HAP-1 (cell line): ENCODE results near the gene MEPCE.
"Not testable (repeated sequence)": the region's sequence is repeated elsewhere in the genome, so short reads cannot be mapped to it uniquely, and the experiment has no call there.

Experiments used
- DNase-seq, 2 experiments: peaks; one replicate each; pipeline ENCODE4 v3.0.0-alpha.2; 2016 to 2020; ENCODE audit warnings: low spot score in 2 of 2
- H3K27me3 ChIP-seq: fragments of 250-450 bp; sonication (Bioruptor Pico); 2 replicates; pipeline ENCODE4 v1.5.1; 2020; ENCODE audit warnings: low read depth, mild to moderate bottlenecking, moderate library complexity
- H3K36me3 ChIP-seq: fragments of 250-450 bp; sonication (Bioruptor Pico); replicated peaks from 2 replicates; pipeline ENCODE4 v1.5.1; 2020; ENCODE audit warnings: mild to moderate bottlenecking
- H3K4me1 ChIP-seq: fragments of 250-450 bp; sonication (Bioruptor Pico); 2 replicates; pipeline ENCODE4 v1.5.1; 2020; ENCODE audit warnings: mild to moderate bottlenecking
- H3K4me3 ChIP-seq: fragments of 250-450 bp; sonication (Bioruptor Pico); 2 replicates; pipeline ENCODE4 v1.5.1; 2020; ENCODE audit warnings: mild to moderate bottlenecking, moderate library complexity
- H3K9me3 ChIP-seq: fragments of 250-450 bp; sonication (Bioruptor Pico); 2 replicates; pipeline ENCODE4 v1.5.1; 2020; ENCODE audit warnings: mild to moderate bottlenecking, moderate library complexity
- in situ Hi-C: fragments of 300-500 bp; cut with MboI; formaldehyde crosslinking; loops from 3 replicates; pipeline ENCODE4 v1.14.3; 2020; ENCODE audit warnings: low sequenced_read_pairs, inconsistent platforms, mixed read lengths

MEPCE gene

DNA sequence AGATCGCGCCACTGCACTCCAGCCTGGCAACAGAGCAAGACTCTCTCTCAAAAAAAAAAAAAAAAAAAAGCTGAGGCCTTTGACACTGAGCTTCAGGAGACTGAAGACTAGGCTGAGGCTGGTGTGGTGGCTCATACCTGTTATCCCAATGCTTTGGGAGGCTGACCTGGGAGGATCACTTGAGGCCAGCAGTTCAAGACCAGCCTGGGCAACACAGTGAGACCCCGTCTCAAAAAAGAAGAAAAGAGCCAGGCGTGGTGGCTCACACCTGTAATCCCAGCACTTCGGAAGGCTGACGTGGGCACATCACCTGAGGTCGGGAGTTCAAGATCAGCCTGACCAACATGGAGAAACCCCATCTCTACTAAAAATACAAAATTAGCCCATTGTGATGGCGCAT, 17.7 kb downstream of the MEPCE start:
- H3K4me3 ChIP-seq, H3K9me3 ChIP-seq, in situ Hi-C loops, H3K27me3 ChIP-seq, H3K4me1 ChIP-seq, H3K36me3 ChIP-seq, DNase-seq: not testable (repeated sequence)

DNA sequence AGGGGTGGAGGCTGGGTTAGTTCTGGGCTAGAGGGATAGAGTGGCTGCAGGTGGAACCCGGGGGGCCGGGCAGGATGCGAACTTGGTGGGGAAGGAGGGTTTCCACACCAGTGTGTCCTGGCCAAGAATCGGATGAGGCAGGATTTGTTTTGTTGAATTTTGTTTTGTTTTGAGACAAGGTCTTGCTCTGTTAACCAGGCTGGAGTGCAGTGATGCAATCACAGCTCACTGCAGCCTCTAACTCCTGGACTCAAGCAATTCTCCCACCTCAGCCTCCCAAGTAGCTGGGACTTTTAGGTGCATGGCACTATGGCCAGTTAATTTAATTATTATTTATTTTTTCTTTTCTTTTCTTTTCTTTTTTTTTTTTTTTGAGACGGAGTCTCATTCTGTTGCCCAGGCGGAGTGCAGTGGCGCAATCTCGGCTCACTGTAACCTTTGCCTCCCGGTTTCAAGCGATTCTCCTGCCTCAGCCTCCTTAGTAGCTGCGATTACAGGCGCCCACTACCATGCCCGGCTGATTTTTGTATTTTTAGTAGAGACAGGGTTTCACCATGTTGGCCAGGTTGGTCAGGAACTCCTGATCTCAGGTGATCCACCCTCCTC, 19.7 kb downstream of the MEPCE start:
- H3K36me3 ChIP-seq = no peaks in the 10 kb centered on the region
- H3K9me3 ChIP-seq = no peaks in the 10 kb centered on the region
- DNase-seq = no peak
- in situ Hi-C loops = no loop called here
- H3K27me3 ChIP-seq = no peaks in the 10 kb centered on the region
- H3K4me1 ChIP-seq = peaks cover 5% of the 10 kb centered on the region; the same call in 1 of the 2 replicates
- no peak overlapping the region for H3K4me3 ChIP-seq

DNA sequence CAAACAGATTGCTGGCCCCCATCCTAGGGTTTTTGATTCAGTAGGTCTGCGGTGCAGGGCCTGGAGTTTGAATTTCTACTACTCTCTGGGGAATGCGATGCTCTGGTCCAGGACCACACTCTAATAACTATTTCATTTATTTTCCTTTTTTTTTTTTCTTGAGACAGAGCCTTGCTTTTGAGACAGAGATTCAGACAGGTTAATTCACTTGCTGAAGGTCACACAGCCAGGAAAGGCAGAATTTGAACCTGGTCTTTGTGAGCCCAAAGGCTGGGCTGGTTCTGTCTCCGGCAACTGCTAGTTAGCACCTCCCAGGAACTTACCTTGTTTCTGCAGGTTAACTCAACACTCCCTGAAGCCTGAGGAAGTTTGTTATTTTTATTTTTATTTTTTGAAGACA, 22.9 kb downstream of the MEPCE start:
- Histone ChIP-seq H3K4me3 (no peak overlapping the region), H3K27me3 (no peaks in the 10 kb centered on the region), H3K4me1 (peaks cover 5% of the 10 kb centered on the region; the same call in 1 of the 2 replicates), H3K9me3 (no peaks in the 10 kb centered on the region), H3K36me3 (no peaks in the 10 kb centered on the region)
- in situ Hi-C loops = no loop called here
- no peak for DNase-seq

DNA sequence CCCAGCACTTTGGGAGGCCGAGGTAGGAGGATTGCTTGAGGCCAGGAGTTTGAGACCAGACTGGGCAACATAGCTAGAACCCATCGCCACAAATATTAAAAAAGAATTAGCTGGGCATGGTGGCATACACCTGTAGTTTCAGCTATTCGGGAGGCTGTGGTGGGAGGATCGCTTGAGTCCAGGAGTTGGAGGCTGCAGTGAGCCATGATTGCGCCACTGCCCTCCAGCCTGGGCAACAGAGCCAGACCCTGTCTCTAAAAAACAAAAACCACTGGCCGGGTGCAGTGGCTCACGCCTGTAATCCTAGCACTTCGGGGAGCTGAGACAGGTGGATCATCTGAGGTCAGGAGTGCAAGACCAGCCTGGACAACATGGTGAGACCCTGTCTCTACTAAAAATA, 24.2 kb downstream of the MEPCE start:
- H3K27me3 ChIP-seq, DNase-seq, H3K36me3 ChIP-seq, H3K4me3 ChIP-seq, H3K4me1 ChIP-seq, in situ Hi-C loops, H3K9me3 ChIP-seq: not testable (repeated sequence)

DNA sequence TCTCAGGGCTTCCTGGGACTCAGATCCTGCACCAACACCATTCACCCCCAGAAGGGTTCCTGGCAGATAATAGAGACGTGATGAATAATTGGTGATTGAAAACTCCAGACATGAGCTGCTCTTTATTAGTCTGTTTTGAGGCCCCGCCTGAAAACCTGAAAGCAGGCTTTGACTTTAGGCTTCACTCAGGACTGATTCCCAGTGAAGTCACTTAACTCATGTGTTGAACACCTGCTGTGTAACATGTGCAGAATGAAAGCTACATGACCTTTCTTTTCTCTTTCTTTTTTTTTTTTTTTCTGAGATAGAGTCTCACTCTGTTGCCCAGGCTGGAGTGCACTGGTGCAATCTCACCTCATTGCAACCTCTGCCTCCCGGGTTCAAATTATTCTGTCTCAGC, 25.6 kb downstream of the MEPCE start:
- Histone ChIP-seq H3K4me1 (peaks cover 4% of the 10 kb centered on the region; the same call in 1 of the 2 replicates), H3K4me3 (no peak overlapping the region), H3K27me3 (no peaks in the 10 kb centered on the region), H3K9me3 (no peaks in the 10 kb centered on the region), H3K36me3 (no peaks in the 10 kb centered on the region)
- in situ Hi-C loops = no loop called here
- DNase-seq = no peak

DNA sequence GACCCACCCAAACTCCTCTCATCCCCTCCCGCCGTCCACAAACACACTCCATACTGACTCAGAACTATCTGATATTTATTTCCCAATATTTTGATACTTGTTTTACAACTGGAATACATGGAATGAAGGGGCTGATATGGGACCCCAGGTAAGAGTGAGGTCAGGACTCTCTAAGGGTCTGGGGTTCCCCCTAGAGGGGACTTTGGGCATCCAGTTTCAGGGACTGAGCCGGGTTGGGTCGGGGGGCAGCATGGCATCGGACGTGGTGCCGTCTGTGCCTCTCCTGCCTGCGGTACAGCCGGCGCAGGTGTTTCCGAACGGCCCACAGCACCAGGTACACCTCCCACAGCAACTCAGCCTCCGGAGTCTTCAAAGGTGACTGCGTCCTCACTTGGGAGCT, 26.9 kb downstream of the MEPCE start:
- Histone ChIP-seq H3K36me3 (no peaks in the 10 kb centered on the region), H3K4me3 (no peak overlapping the region), H3K9me3 (no peaks in the 10 kb centered on the region), H3K27me3 (no peaks in the 10 kb centered on the region), H3K4me1 (no peaks in the 10 kb centered on the region)
- no peak for DNase-seq
- in situ Hi-C loops = no loop called here

DNA sequence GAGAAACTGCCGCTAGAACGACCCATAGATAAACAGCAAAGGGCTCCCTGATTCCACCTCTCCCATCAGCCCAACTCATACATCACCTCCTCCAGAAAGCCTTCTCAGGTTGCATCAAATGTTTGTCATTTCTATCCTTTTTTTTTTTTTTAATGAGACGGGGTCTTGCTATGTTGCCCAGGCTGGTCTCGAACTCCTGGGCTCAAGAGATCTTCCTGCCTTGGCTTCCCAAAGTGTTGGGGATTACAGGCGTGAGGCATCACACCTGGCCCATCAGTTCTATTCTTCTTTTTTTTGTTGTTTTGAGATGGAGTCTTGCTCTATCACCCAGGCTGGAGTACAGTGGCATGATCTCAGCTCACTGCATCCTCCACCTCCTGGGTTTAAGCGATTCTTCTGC, 27.4 kb downstream of the MEPCE start:
- in situ Hi-C loops = no loop called here
- H3K27me3 ChIP-seq = no peaks in the 10 kb centered on the region
- no peak for DNase-seq
- no peaks in the 10 kb centered on the region for H3K9me3 ChIP-seq
- no peaks in the 10 kb centered on the region for H3K4me1 ChIP-seq
- no peak overlapping the region for H3K4me3 ChIP-seq
- no peaks in the 10 kb centered on the region for H3K36me3 ChIP-seq

DNA sequence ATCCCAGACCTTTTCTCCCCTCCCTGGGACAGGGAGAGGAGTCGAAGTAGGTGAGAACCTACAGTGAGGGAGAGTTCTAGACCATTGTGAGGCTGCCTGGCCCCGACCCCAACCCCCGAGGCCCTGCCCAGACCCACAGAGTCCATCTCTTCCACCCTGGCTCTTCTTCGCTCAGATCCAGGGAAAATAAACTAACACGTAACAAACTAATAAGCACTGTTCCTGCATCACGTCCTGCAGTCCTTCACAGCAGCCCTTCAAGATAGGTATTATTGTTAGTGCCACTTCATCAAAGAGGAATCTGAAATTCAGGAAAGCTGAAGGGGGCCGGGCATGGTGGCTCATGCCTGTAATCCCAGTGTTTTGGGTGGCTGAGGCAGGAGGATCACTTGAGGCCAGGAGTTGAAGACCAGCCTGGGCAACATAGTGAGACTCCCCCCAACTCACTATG, 34.6 kb downstream of the MEPCE start, which contains the start of gene SPACDR:
SPACDR (minus strand) TSS at position 51 of the 451 bp plus-strand sequence. CDS start 235 bp downstream, outside the sequence.
- in situ Hi-C loops = loop anchor here (10.0 kb wide), 1 partner anchor 101 kb away; no protein-coding TSS in a partner anchor
- no peak for DNase-seq

DNA sequence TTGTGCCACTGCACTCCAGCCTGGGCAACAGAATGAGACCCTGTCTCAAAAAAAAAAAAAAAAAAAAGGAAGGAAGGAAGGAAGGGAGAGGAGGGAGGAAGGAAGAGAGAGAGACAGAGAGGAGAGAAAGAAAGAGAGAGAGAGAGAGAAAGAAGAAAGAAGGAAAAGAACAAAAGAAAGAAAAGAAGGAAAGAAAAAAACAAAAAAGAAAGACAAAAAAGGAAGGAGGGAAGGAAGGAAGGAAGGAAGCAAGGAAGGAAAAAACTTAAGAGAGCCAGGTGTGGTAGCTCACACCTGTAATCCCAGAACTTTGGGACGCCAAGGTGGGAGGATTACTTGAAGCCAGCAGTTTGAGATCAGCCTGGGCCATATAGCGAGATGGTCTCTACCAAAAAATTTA, 35.2 kb downstream of the MEPCE start:
- no peaks in the 10 kb centered on the region for H3K27me3 ChIP-seq
- no peaks in the 10 kb centered on the region for H3K9me3 ChIP-seq
- H3K36me3 ChIP-seq = no peaks in the 10 kb centered on the region
- in situ Hi-C loops = loop anchor here (10.0 kb wide), 1 partner anchor 100 kb away; no protein-coding TSS in a partner anchor
- no peak overlapping the region for H3K4me3 ChIP-seq
- H3K4me1 ChIP-seq = no peaks in the 10 kb centered on the region
- no peak for DNase-seq

More for the DNA sequence above, 34.6 kb downstream of the MEPCE start, which contains the start of gene SPACDR:
- no peaks in the 10 kb centered on the region for H3K9me3 ChIP-seq
- no peak within 1 kb of the TSS for H3K4me3 ChIP-seq
- no peaks in the 10 kb centered on the region for H3K27me3 ChIP-seq
- H3K36me3 ChIP-seq = no peaks in the 10 kb centered on the region
- no peaks in the 10 kb centered on the region for H3K4me1 ChIP-seq

DNA sequence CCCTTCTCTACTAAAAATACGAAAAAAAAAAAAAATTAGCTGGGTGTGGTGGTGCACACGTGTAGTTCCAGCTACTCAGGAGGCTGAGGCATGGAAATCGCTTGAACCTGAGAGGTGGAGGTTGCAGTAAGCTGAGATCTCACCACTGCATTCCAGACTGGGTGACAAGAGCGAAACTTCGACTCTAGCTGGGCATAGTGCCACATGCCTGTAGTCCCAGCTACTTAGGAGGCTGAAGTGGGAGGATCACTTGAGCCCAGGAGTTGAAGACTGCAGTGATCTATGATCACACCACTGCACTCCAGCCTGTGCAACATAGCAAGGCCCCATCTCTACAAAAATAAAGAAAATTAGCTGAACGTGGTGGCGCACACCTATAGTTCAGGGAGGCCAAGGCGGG, 35.7 kb downstream of the MEPCE start:
- no peaks in the 10 kb centered on the region for H3K9me3 ChIP-seq
- in situ Hi-C loops = loop anchor here (10.0 kb wide), 1 partner anchor 100 kb away; no protein-coding TSS in a partner anchor

DNA sequence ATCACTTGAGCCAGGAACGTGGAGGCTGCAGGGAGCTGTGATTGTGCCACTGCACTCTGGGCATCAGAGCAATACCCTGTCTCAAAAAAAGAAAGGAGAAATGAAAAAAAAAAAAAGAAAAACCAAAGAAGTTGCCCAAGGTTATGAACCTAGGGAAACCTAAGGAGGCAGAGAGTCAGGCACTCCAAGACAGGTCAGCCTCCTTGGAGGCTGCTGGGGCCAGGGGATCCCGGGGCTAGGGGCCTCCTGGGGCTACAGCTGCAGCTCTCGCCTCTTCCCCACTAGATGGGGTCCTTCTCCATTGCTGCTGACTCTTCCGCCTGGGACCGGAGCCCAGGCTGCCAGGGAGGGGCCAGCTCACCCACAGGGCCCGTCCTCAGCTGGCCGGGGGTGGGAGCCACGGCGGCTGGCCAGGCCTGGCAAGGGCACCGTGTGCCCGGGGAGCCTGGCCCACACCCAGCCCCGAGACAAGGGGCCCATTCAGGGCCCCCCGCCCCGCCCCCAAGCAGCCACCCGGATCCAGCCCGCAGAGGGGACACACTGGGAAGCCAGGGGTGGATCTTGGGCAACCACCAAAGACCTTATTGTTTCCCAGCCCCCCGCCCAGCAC, 36.2 kb downstream of the MEPCE start:
- H3K9me3 ChIP-seq = no peaks in the 10 kb centered on the region
- DNase-seq = peak; percentile 46 to 57
- H3K27me3 ChIP-seq = no peaks in the 10 kb centered on the region
- no peaks in the 10 kb centered on the region; the same call in 1 of the 2 replicates for H3K36me3 ChIP-seq
- no peaks in the 10 kb centered on the region for H3K4me1 ChIP-seq
- in situ Hi-C loops = loop anchor here (10.0 kb wide), 1 partner anchor 99 kb away; no protein-coding TSS in a partner anchor
- H3K4me3 ChIP-seq = no peak overlapping the region

More for the DNA sequence above, 35.7 kb downstream of the MEPCE start:
- no peak overlapping the region for H3K4me3 ChIP-seq
- H3K4me1 ChIP-seq = no peaks in the 10 kb centered on the region
- no peaks in the 10 kb centered on the region; the same call in 1 of the 2 replicates for H3K36me3 ChIP-seq
- H3K27me3 ChIP-seq = no peaks in the 10 kb centered on the region
- no peak for DNase-seq

DNA sequence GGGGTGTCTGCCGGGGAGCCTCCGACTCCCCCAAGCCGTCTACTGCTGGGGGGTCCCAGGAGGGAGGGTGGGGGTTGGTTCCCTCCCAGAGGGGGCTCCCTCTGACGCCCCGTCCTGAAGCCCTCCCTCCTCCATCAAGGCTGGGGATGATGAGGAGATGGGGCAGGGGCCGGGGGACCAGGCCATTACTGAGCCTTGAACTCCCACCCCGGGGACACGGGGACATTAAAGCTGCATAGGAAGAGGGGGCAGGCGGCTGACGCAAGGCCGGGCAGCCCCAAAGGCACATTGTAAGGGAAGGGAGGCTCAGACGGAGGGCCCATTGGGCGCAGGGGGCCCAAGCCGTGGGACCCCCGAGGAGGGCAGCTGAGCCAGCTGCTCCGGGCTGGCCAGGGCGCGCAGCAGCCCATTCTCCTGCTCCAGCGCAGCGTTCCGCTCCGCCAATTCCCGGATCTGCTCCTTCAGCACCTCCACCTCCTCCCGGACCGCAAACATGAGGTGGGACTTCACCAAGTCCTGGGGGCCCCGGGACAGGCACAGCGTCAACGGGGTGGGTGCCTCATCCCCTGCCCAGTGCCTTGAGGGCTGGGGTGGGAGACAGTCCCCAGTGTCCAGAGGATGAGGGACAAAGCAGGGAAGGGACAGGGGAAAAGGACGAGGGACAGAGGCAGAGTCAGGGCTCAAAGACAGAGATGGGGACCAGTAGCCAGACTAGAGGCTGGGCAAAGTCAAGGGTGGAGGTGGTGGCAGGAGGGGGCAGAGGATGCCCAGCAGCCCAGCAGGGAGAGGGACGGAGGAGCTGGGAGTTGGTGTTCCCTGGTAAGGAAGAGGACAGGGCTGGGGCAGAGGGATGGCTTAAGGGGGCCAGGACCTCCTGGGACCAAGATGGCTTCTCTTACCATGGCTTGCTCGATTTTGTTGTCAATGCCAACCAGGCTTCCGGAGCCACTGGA, 37.3 kb downstream of the MEPCE start:
- no peaks in the 10 kb centered on the region for H3K4me1 ChIP-seq
- no peaks in the 10 kb centered on the region; the same call in 1 of the 2 replicates for H3K36me3 ChIP-seq
- no peaks in the 10 kb centered on the region for H3K9me3 ChIP-seq
- in situ Hi-C loops = loop anchor here (10.0 kb wide), 1 partner anchor 98 kb away; no protein-coding TSS in a partner anchor
- no peak overlapping the region for H3K4me3 ChIP-seq
- no peak for DNase-seq
- H3K27me3 ChIP-seq = no peaks in the 10 kb centered on the region

DNA sequence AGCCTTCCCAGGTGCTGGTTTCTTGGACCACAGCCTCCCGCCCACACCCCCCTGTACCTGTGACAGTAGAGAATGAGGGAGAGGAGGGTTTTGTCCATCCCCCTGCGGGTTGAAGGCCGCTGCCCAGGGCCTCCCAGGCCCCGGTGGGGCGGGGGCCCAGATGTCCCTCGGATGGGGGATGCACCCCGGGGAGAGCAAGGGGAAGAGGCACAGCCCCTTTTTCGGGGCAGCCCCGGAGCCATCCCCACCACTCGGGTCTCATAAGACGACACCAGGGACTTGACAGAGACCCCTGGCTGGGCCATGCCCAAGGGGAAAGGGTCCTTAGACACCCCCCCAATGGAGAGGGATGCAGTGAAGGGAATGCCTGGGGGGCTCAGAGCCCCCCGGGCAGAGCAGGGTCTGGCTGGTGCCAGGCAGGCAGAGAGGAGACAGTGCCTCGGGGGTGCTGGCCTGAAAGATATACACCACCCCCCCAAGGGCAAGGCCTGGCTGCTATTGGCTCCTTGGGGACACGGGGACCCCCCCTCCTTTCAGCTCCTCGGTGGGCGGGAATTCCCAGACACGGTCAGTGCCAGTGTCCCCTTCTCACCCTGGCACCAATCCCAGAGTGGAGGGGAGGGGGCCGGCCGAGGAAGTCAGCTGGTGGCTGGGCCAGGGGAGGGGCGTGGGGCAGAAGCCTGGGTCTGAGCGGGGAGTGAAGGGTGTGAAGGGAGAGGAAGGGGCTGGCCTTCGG, 38.2 kb downstream of the MEPCE start:
- DNase-seq = no peak
- in situ Hi-C loops = loop anchor here (10.0 kb wide), 1 partner anchor 97 kb away; no protein-coding TSS in a partner anchor
- no peaks in the 10 kb centered on the region for H3K27me3 ChIP-seq
- H3K4me1 ChIP-seq = no peaks in the 10 kb centered on the region
- H3K9me3 ChIP-seq = no peaks in the 10 kb centered on the region
- peaks cover under 1% of the 10 kb centered on the region; the same call in 1 of the 2 replicates for H3K36me3 ChIP-seq
- H3K4me3 ChIP-seq = no peak overlapping the region
